ENCODE results near the gene TXNDC2.
"Not testable (repeated sequence)": the region's sequence is repeated elsewhere in the genome, so short reads cannot be mapped to it uniquely, and the experiment has no call there.

The TXNDC2 gene

GRCh38 chr18:9887992-9888391, 2.2 kb downstream of the TXNDC2 start:
- DNase-seq, result no peak

- DNase-seq, result no peak
Measured at GRCh38 chr18:9890196-9890595, 4.4 kb downstream of the TXNDC2 start.

GRCh38 chr18:9890957-9891356, 5.2 kb downstream of the TXNDC2 start:
- no peak for DNase-seq

GRCh38 chr18:9891515-9891914, 5.7 kb downstream of the TXNDC2 start:
- DNase-seq, result not testable (repeated sequence)

GRCh38 chr18:9894454-9895068, 8.8 kb downstream of the TXNDC2 start:
- no peak for DNase-seq

- no peak for DNase-seq
Measured at GRCh38 chr18:9897129-9897528, 11.4 kb downstream of the TXNDC2 start.

- not testable (repeated sequence) for DNase-seq
Measured at GRCh38 chr18:9897787-9898291, 12.1 kb downstream of the TXNDC2 start.

GRCh38 chr18:9898792-9899549, 13.2 kb downstream of the TXNDC2 start:
- DNase-seq, result no peak

- DNase-seq, result not testable (repeated sequence)
Measured at GRCh38 chr18:9899550-9899930, 13.8 kb downstream of the TXNDC2 start.

GRCh38 chr18:9900699-9901098, 14.9 kb downstream of the TXNDC2 start:
- no peak for DNase-seq

- DNase-seq, result no peak
Measured at GRCh38 chr18:9901377-9901776, 15.6 kb downstream of the TXNDC2 start.

GRCh38 chr18:9902264-9902663, 16.5 kb downstream of the TXNDC2 start:
- not testable (repeated sequence) for DNase-seq

GRCh38 chr18:9902832-9903231, 17.1 kb downstream of the TXNDC2 start:
- no peak for DNase-seq

GRCh38 chr18:9905401-9905922, 19.7 kb downstream of the TXNDC2 start:
- no peak for DNase-seq

- DNase-seq, result no peak
Measured at GRCh38 chr18:9906481-9906880, 20.7 kb downstream of the TXNDC2 start.

GRCh38 chr18:9907867-9908266, 22.1 kb downstream of the TXNDC2 start:
- no peak for DNase-seq

GRCh38 chr18:9910071-9910470, 24.3 kb downstream of the TXNDC2 start:
- DNase-seq, result no peak

- DNase-seq, result no peak
Measured at GRCh38 chr18:9910661-9911060, 24.9 kb downstream of the TXNDC2 start.

- DNase-seq, result no peak
Measured at GRCh38 chr18:9911226-9911625, 25.5 kb downstream of the TXNDC2 start.

- not testable (repeated sequence) for DNase-seq
Measured at GRCh38 chr18:9912285-9912684, 26.5 kb downstream of the TXNDC2 start.

- DNase-seq, result no peak
Measured at GRCh38 chr18:9913151-9913525, 27.4 kb downstream of the TXNDC2 start.

- peak; percentile 76 for DNase-seq
Measured at GRCh38 chr18:9913526-9914333, 28.0 kb downstream of the TXNDC2 start, which contains the start of gene VAPA. VAPA (plus strand) TSS chr18:9914016; CDS start chr18:9914257, 241 bp downstream.

- no peak for DNase-seq
Measured at GRCh38 chr18:9914334-9914583, 28.5 kb downstream of the TXNDC2 start.
